Neuron (in vitro differentiated cells): ENCODE data around the gene TWIST2.

Source experiments
- H2AFZ ChIP-seq: one replicate; pipeline ENCODE4 v1.6.1; 2013; ENCODE audit warnings: low read depth, mild to moderate bottlenecking, inconsistent platforms, low read length, moderate library complexity
- H3K27me3 ChIP-seq: one replicate; pipeline ENCODE4 v1.6.1; 2013; ENCODE audit warnings: low read length; ENCODE audit not compliant: insufficient read depth
- H3K36me3 ChIP-seq: one replicate; pipeline ENCODE4 v1.6.1; 2013; ENCODE audit warnings: low read length; ENCODE audit not compliant: insufficient read depth
- H3K4me1 ChIP-seq: one replicate; pipeline ENCODE4 v1.6.1; 2013; ENCODE audit warnings: low read length; ENCODE audit not compliant: insufficient read depth
- H3K4me3 ChIP-seq: 2 replicates; pipeline ENCODE4 v1.5.1; 2013; ENCODE audit warnings: mild to moderate bottlenecking, low read length, moderate library complexity
- H3K9me3 ChIP-seq: one replicate; pipeline ENCODE4 v1.6.1; 2013; ENCODE audit warnings: low read length

Gene TWIST2

DNA sequence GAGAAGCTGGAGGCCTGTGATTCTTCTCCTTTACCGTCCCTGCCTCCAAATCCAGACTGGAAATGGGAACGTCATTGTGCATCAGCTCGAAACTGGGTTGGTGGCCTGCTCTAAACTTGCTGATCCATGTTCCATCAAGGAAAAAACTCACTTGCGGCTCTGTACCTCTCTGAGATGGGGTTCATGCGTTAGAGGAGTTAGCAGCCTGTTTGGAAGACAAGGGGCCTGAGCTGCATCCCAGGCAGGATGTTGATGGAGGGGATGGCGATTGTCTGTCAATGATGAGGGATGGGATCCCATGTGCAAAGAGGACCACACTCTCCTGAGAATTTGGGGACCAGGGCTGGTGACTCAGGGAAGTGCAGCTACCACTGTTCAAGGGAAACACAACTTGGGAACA lies 26.0 kb downstream of the TWIST2 start:
- no peaks in the 10 kb centered on the region for H3K4me1 ChIP-seq
- H3K9me3 ChIP-seq, result no peaks in the 10 kb centered on the region
- no peaks in the 10 kb centered on the region for H3K36me3 ChIP-seq
- H2AFZ ChIP-seq, result no peak overlapping the region
- H3K4me3 ChIP-seq, result no peak overlapping the region
- no peaks in the 10 kb centered on the region for H3K27me3 ChIP-seq

DNA sequence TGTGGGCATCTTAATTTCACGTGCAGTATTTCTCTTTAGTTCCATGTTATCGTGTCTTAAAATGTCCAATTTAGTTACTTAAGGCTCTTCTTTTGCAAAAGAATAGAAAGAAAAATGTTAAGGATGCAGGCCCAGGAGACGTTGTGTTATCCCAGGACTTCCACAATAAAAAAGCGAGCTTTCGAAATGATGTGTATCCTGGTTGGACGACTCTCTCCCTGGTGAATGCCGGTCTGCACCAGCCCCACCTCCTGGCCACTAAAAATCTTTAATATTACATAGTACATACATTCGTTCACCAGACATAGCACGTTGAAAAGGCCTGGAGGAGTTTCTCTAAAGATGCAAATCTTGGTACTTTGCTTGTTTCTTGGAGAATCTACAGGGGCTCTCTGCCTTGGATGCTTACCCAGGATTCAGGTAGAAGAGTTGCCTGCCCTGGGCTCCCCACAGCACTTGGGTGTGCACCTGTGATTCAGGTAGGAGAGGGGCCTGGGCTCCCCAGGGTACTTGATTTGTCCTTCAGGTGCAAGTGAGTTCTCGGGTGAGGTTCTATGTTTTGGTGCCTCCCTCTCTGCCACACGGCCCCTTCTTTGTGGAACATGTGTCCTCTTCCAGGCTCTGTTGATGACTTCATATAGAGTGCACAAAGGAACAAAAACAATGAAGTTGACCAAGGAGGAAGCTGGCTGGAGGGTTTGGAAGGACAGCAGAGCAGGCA lies 26.6 kb downstream of the TWIST2 start:
- no peaks in the 10 kb centered on the region for H3K27me3 ChIP-seq
- H2AFZ ChIP-seq, result no peak overlapping the region
- no peak overlapping the region for H3K4me3 ChIP-seq
- no peaks in the 10 kb centered on the region for H3K36me3 ChIP-seq
- no peaks in the 10 kb centered on the region for H3K9me3 ChIP-seq
- no peaks in the 10 kb centered on the region for H3K4me1 ChIP-seq

DNA sequence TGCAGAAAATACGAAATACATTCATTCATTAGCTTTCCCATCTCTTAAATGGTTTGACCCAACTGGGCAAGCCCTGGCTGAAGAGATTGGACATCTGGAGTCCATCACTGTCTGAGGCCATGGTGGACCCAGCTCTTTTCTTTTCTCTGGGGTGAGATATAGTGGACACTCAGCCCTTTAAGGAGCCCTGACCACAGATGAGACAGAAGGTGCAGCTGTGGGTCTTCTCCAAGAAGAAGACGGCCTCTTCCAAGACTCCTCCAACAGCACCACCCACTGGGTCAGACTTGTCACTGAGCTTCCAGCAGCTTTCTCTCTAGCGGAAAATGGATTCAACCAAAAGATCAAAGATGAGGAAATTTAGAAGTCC lies 27.2 kb downstream of the TWIST2 start:
- Histone ChIP-seq H3K36me3 (no peaks in the 10 kb centered on the region), H2AFZ (no peak overlapping the region), H3K4me1 (no peaks in the 10 kb centered on the region), H3K9me3 (no peaks in the 10 kb centered on the region), H3K4me3 (no peak overlapping the region), H3K27me3 (no peaks in the 10 kb centered on the region)

DNA sequence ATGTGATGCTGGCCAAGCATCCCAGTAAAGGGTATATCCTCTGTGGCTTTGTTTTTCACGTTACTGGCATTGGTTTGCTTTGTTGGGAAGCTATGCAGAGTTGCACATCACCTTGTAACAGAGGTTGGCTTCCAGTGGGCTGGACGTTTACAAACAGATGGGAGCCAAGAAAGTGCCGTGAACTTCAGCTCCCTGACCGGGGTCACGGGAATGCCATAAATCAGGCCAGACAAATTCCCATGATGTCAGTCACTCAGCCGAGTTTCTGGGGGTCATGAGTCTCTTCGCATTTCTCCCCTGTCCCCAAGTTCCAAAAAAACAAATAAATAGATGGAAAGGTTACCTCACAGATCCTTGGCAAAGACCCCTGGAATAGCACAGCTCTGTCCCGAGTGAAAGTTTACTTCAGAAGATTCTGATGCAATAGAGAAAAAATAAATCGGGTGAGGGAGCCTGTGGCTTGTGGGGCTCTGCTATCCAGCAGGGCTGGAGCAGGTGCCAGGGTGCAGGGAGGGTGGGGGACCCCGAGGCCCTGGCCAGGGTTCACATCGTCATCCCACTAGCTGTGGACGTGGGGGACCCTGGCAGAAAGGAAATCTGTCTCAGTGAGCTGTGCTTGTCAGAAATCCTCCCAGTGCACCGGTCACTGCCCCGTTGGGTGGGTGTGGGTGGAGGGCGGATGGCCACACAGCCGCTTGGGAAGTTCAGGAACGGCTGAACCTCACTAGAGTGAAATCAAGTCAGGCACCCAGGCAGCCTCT lies 27.8 kb downstream of the TWIST2 start:
- H3K4me3 ChIP-seq, result no peak overlapping the region
- no peak overlapping the region for H2AFZ ChIP-seq
- H3K36me3 ChIP-seq, result no peaks in the 10 kb centered on the region
- no peaks in the 10 kb centered on the region for H3K4me1 ChIP-seq
- no peaks in the 10 kb centered on the region for H3K9me3 ChIP-seq
- no peaks in the 10 kb centered on the region for H3K27me3 ChIP-seq

DNA sequence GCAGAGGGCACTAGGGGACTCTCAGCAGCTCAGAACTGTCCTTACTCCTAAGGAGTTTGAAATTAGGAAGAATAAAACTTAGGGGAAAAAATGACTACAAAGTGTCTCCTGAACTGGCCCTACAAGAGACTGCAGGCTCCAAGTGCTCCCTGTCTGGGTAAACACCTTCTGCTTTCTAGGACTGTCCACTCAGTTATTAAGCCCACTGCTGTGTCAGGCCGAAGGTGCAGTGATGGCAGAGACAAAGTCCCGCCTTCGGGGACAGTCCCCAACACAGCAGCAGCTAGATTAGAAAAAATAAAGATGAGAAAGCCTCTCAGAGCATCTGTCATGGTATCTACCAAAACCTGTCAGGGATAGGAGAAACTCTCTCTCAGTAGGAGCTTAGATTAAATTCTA lies 28.3 kb downstream of the TWIST2 start:
- Histone ChIP-seq H3K4me1 (no peaks in the 10 kb centered on the region), H2AFZ (no peak overlapping the region), H3K36me3 (no peaks in the 10 kb centered on the region), H3K4me3 (no peak overlapping the region), H3K9me3 (no peaks in the 10 kb centered on the region), H3K27me3 (no peaks in the 10 kb centered on the region)

DNA sequence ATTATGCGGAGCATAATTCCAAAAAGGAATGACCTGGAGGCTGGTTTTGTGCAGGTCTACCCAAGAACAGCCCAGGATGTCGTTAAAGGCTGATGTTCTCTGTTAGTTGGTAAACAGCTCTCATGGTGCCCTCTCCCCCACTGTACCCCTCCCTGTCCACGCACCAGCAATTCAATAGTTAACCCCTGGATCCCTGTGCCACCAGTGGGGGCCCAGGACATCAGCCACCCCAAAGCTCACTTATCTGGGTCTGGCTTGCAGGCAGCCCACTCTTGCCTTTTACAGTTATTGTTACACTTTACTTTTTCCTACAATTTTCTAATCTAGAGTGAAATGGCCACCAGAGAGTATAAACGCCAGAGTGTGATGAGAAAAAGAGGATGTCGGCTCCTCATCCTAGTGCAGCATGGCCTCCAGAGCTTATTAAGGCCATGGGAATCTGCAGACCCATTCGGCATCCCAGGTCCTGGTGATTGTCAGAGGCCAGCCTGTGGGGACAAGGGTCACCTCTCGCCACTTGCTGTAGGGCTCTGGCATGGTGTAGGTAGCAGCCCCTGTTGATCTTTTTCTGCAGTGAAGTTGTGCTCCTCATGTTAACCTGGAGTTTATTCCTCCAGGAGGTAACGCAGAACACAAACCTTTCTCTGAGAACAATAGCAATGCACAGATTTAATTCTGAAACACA lies 30.3 kb downstream of the TWIST2 start:
- Histone ChIP-seq H3K36me3 (no peaks in the 10 kb centered on the region), H3K27me3 (no peaks in the 10 kb centered on the region), H3K9me3 (no peaks in the 10 kb centered on the region), H2AFZ (no peak overlapping the region), H3K4me3 (no peak overlapping the region), H3K4me1 (no peaks in the 10 kb centered on the region)

DNA sequence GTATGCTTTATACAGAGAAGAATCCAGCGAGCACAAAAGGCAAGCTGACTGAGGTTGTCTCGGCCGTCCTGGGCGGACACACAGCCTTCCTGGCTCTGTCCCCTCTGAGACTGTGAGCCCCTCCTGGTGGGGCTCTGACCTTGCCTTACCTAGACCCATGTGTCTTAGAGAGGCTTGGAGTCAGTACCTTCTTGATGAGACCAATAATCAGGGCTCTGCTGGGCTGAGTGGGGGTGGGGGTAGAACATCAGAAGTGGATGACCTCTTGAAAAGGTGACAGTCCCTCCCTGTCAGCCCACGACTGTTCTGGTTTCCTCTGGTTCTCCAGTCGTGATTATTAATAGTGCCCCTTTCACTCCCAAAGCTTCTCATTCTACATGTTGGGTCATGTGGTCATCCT lies 31.2 kb downstream of the TWIST2 start:
- Histone ChIP-seq H3K9me3 (no peaks in the 10 kb centered on the region), H3K4me3 (no peak overlapping the region), H3K27me3 (no peaks in the 10 kb centered on the region), H3K36me3 (no peaks in the 10 kb centered on the region), H3K4me1 (no peaks in the 10 kb centered on the region), H2AFZ (no peak overlapping the region)

DNA sequence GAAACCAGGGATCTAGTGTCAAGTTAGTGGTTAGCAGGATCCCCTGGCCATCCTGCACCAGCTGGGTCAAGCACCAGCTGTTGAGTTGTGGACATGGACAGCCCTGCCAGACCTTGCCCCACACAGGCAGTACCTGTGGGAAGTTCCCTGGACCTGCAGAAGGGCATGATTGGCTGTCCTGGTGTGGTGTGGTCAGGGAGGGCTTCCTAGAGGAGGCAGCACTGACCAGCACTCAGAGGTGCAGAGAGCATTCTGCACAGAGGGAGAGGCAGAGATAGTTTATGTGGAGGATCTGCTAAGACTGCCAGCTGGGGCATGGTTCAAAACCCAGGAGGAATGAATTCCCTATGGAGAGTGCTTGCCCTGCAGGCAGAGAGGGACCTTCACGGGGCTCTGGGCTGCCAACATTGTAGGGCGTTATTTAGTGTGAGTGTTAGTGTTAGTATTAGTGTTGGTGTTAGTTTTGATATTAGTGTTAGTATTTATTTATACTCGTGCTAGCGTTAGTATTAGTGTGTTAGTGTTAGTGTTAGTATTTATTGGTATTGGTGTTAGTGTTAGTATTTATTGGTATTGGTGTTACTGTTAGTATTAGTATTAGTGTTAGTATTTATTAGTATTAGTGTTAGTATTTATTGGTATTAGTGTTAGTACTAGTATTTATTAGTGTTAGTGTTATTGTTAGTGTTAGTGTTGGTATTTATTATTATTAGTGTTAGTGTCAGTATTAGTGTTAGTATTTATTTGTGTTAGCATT lies 31.9 kb downstream of the TWIST2 start:
- H3K4me3 ChIP-seq, result no peak overlapping the region
- no peaks in the 10 kb centered on the region for H3K36me3 ChIP-seq
- H3K4me1 ChIP-seq, result no peaks in the 10 kb centered on the region
- no peaks in the 10 kb centered on the region for H3K27me3 ChIP-seq
- no peak overlapping the region for H2AFZ ChIP-seq
- no peaks in the 10 kb centered on the region for H3K9me3 ChIP-seq

DNA sequence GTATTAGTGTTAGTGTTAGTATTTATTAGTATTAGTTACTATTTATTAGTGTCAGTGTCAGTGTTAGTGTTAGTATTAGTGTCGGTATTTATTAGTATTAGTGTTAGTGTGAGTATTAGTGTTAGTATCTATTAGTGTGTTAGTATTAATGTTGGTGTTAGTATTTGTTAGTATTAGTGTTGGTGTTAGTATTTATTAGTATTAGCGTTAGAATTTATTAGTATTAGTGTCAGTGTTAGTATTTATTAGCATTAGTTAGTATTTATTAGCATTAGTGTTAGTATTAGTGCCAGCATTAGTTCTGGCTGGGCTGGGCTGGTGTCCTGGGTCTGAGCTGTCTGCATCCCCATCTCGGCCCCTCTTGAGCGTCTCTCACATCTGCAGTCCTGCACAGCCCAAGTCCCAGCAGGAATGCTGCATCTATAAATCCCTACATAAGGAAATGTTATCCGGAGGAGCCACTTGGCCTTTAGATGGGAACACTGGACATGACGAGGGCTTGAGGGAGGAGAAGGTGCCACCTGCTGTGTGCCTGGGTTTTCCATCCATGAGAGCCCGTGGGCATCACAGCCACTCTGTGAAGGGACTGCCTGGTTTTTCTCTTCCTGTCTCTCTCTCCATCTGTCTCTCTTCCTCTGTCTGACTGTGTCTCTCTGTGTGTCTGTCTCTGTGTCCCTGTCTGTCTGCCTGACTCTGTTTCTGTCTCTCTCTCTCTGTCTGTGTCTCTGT lies 33.6 kb downstream of the TWIST2 start:
- H3K4me3 ChIP-seq, result no peak overlapping the region
- no peaks in the 10 kb centered on the region for H3K27me3 ChIP-seq

DNA sequence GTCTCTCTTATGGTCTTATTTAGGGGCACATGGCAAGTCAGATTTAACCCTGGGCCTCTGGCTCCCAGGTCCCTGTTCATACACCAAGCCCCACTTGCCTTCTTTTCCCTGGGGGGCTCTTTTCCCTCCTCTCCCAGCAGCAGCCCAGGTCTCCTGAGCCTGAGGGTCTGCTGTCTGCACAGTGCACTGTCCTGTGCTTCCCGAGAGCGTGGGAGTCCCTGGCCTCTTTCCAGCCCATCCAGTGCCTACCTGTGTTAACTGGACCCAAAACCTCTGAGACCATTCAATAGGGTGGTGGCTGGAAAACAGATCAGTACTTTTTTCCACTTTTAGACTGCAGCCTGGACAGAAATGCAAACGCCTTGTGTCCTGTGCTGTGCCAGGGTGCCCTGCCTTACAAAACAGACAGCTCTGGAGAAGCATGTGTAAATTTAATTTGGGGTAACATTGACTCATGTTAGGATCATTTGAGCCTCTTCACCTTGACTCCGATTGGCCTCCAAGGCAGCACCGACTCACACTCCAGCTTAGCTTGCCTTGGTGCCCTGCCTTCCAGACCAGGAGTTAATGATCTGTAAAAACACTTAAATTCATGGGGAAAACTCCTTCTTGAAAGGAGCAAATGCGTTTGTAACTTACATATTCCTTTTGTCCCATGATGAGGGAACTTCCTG lies 34.3 kb downstream of the TWIST2 start:
- no peaks in the 10 kb centered on the region for H3K9me3 ChIP-seq
- H3K4me1 ChIP-seq, result no peaks in the 10 kb centered on the region
- no peaks in the 10 kb centered on the region for H3K36me3 ChIP-seq
- H3K27me3 ChIP-seq, result no peaks in the 10 kb centered on the region
- H3K4me3 ChIP-seq, result no peak overlapping the region
- no peak overlapping the region for H2AFZ ChIP-seq

More for the DNA sequence above, 33.6 kb downstream of the TWIST2 start:
- Histone ChIP-seq H3K36me3 (no peaks in the 10 kb centered on the region), H2AFZ (no peak overlapping the region), H3K9me3 (no peaks in the 10 kb centered on the region), H3K4me1 (no peaks in the 10 kb centered on the region)

DNA sequence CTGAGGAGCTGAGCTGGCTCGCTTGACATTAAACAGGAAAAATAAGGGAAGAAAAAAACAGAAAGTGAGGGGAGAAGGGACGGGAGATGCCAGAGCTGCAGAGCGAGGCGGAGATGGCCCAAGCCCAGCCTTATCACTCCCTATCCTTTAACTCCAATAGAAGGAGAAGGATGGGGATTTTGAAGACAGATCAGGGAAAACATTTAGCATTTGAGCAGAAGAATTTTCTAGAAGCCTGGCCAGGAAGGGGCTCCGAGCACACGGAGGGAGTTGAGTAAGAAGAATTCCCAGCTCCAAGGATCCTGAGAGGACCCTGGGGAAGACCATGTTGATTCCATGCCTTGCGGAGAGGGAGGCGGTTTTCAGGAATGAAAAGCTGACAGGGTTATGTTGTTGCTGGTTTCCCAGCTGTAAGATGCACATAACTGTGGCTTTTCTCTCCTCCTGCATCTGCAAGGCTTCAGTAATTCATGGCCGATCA lies 35.6 kb downstream of the TWIST2 start:
- Histone ChIP-seq H2AFZ (no peak overlapping the region), H3K36me3 (no peaks in the 10 kb centered on the region), H3K4me3 (no peak overlapping the region), H3K9me3 (peaks cover 2% of the 10 kb centered on the region), H3K27me3 (no peaks in the 10 kb centered on the region), H3K4me1 (no peaks in the 10 kb centered on the region)
